ENCODE measurements around the gene RND1. TPM values are rescaled to one million over a fixed set of nuclear protein-coding genes. Genes with fewer than 3 reads are reported as not detected.

Gene RND1
- polyA plus RNA-seq, 1 of the 3 experiments (the other 2 are of a cell fraction) = 0.39 TPM

DNA sequence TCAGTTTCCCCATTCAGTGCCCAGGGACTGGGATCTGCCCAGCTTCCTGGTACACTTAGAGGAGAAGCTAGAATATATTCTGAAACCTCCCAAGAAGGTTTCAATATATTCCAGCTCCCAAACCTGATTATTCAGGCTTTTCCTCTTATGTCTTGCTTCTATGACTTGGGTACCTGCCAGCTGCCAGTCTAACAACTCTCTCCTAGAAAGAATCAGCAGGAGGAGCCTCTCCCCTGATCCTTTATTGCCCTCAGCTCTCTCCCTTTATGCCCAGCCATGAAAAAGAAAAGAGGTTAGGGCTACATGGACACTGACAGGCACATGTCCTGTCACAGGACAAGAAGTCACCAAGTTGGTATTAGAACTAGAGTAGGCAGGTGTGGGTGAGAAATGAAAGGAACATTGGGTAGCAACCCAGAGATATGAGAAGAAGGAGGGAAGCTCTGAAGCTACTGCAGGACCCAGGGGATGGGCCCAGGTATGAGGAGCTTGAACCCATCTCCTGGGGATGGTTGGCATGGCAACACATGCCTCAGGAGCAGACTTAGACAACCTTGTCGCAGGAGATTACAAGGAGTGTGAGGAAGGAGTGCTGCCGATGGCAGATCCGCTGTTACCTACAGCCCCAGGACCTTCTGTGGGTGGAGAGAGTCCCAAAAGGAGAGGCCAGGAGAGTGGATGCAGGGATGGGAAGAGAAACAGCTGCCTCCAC is 49.4 kb downstream of the RND1 start:
- no peak for DNase-seq
- ChIA-PET CTCF (interaction anchor here (0.9 to 6.9 kb wide), 13 partner anchors 12 to 181 kb away, joined by 3 to 118 read pairs (median 7); partner anchors contain the start of gene DDX23), POLR2A (interaction anchor here (1.3 kb wide), 1 partner anchor 49 kb away, joined by 3 read pairs; no protein-coding TSS in a partner anchor)
- TF ChIP-seq GABPA (IDR thresholded peaks at IDR 0.05; ENCODE audit: low read depth) = no peak
- no peak for TF ChIP-seq GATA2 (CRISPR knock-in tag; IDR thresholded peaks at IDR 0.05)
- TF ChIP-seq TCF12 (IDR thresholded peaks at IDR 0.05) = no peak
- no peak for TF ChIP-seq RFX5 (IDR thresholded peaks at IDR 0.05; ENCODE audit: low read length)
- no peak for TF ChIP-seq SMC3 (IDR thresholded peaks at IDR 0.05; ENCODE audit: low read depth, low read length)
- TF ChIP-seq FOSL2 (IDR thresholded peaks at IDR 0.05; ENCODE audit: borderline replicate concordance, low read depth) = no peak
- TF ChIP-seq JUND (IDR thresholded peaks at IDR 0.05) = no peak
- TF ChIP-seq ELF1 (IDR thresholded peaks at IDR 0.05) = no peak
- TF ChIP-seq YY1 (IDR thresholded peaks at IDR 0.05; ENCODE audit: low read depth) = no peak
- TF ChIP-seq MEF2A (IDR thresholded peaks at IDR 0.05; ENCODE audit: borderline replicate concordance, low read depth) = no peak
- TF ChIP-seq, protein P1, sequence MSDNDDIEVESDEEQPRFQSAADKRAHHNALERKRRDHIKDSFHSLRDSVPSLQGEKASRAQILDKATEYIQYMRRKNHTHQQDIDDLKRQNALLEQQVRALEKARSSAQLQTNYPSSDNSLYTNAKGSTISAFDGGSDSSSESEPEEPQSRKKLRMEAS (IDR thresholded peaks at IDR 0.05; ENCODE audit: low read depth) = no peak
- TF ChIP-seq CHD2 (IDR thresholded peaks at IDR 0.05; ENCODE audit: low read length, partially characterized antibody) = no peak
- TF ChIP-seq, protein P2, sequence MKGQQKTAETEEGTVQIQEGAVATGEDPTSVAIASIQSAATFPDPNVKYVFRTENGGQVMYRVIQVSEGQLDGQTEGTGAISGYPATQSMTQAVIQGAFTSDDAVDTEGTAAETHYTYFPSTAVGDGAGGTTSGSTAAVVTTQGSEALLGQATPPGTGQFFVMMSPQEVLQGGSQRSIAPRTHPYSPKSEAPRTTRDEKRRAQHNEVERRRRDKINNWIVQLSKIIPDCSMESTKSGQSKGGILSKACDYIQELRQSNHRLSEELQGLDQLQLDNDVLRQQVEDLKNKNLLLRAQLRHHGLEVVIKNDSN (IDR thresholded peaks at IDR 0.05; ENCODE audit: borderline replicate concordance, low read depth) = no peak
- TF ChIP-seq, protein P3, sequence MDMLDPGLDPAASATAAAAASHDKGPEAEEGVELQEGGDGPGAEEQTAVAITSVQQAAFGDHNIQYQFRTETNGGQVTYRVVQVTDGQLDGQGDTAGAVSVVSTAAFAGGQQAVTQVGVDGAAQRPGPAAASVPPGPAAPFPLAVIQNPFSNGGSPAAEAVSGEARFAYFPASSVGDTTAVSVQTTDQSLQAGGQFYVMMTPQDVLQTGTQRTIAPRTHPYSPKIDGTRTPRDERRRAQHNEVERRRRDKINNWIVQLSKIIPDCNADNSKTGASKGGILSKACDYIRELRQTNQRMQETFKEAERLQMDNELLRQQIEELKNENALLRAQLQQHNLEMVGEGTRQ (IDR thresholded peaks at IDR 0.05; ENCODE audit: borderline replicate concordance, low read depth, low read length) = no peak
- Histone ChIP-seq H3K79me2 (ENCODE audit: insufficient read depth) (peaks cover 22% of the 10 kb centered on the region), H3K27me3 (ENCODE audit: insufficient read depth) (no peaks in the 10 kb centered on the region), H2AFZ (ENCODE audit: low read depth) (no peak overlapping the region), H3K9me2 (no peaks in the 10 kb centered on the region), H3F3A (replicated peaks; ENCODE audit: insufficient read depth) (peaks cover 6% of the 10 kb centered on the region), H3K4me3 (ENCODE audit: low read depth in 2 of 2, low read length in 1 of 2) (peak overlapping the region; percentile 68 to 75), H3K4me1 (ENCODE audit: control insufficient read depth in 1 of 2, insufficient read depth in 2 of 2, low read depth in 1 of 2, low read length in 1 of 2) (peaks cover 22 to 48% of the 10 kb centered on the region in 2 experiments; a peak in 3 of 4 replicates), H3K36me3 (replicated peaks in 1 of 2; ENCODE audit: control insufficient read depth in 1 of 2, insufficient read depth in 2 of 2, low read length in 1 of 2) (no peaks in the 10 kb centered on the region), H3K9me3 (no peaks in the 10 kb centered on the region), H3K4me2 (peak overlapping the region; percentile 97), H3K9ac (peak overlapping the region; percentile 76; the same call in 1 of the 2 replicates), H3K27ac (ENCODE audit: low read depth in 2 of 2, low read length in 1 of 2) (peak overlapping the region in 1 of 2 experiments; percentile 87; a peak in 2 of 4 replicates), H4K20me1 (ENCODE audit: insufficient read depth) (no peaks in the 10 kb centered on the region)
- 97% methylated on average over 3 of the region's 3 CpGs for WGBS (ENCODE audit: low lambda C conversion rate)

Measured in SK-N-SH (cell line).